Fibroblast of lung (primary cell): ENCODE data around the gene HNMT. TPM values are rescaled to one million over a fixed set of nuclear protein-coding genes. Genes with fewer than 3 reads are reported as not detected.
A peak's percentile ranks its signal among the peaks of the same experiment; 100 is the strongest.

ENCODE experiments used
- DNase-seq, 2 donors: peaks; one replicate each; pipeline versions ENCODE4 v3.0.0 to v3.0.0-alpha.2; 2010; ENCODE audit warnings: low read depth in 2 of 2
- H2AFZ ChIP-seq: 2 replicates; pipeline ENCODE4 v1.5.1; 2012; ENCODE audit warnings: low read length, control low read depth, inconsistent platforms
- H3K27ac ChIP-seq: 2 replicates; pipeline ENCODE4 v1.5.1; 2011; ENCODE audit warnings: low read length, control low read depth; ENCODE audit not compliant: insufficient read depth
- H3K27me3 ChIP-seq: 2 replicates; pipeline ENCODE4 v1.5.1; 2011; ENCODE audit warnings: mild to moderate bottlenecking, low read length; ENCODE audit not compliant: control insufficient read depth, insufficient read depth
- H3K36me3 ChIP-seq: 2 replicates; pipeline ENCODE4 v1.5.1; 2011; ENCODE audit warnings: low read length; ENCODE audit not compliant: control insufficient read depth, insufficient read depth
- H3K4me1 ChIP-seq: 2 replicates; pipeline ENCODE4 v1.5.1; 2011; ENCODE audit warnings: low read length; ENCODE audit not compliant: control insufficient read depth, insufficient read depth; ENCODE audit errors: extremely low read depth
- H3K4me2 ChIP-seq: 2 replicates; pipeline ENCODE4 v1.5.1; 2011; ENCODE audit warnings: low read length, control low read depth; ENCODE audit not compliant: insufficient read depth; ENCODE audit errors: extremely low read depth
- H3K4me3 ChIP-seq, 4 experiments: fragments of 200-600 bp in 1 of 4; sonication (generic) in 1 of 4; replicated peaks in 1 of 4; 2 replicates each; pipeline ENCODE4 v1.5.1; 2011 to 2016; ENCODE audit warnings: low read length in 4 of 4, low read depth in 3 of 4, mild to moderate bottlenecking in 3 of 4, control low read depth in 2 of 4, inconsistent platforms in 1 of 4, mixed read lengths in 1 of 4; ENCODE audit not compliant: insufficient read depth in 1 of 4; ENCODE audit errors: control extremely low read depth in 1 of 4
- H3K79me2 ChIP-seq: 2 replicates; pipeline ENCODE4 v1.5.1; 2012; ENCODE audit warnings: mild to moderate bottlenecking, low read length, inconsistent platforms; ENCODE audit not compliant: control insufficient read depth, insufficient read depth
- H3K9ac ChIP-seq: 2 replicates; pipeline ENCODE4 v1.5.1; 2011; ENCODE audit warnings: mild to moderate bottlenecking, low read length, control low read depth; ENCODE audit not compliant: insufficient read depth
- H3K9me3 ChIP-seq: 2 replicates; pipeline ENCODE4 v1.5.1; 2012; ENCODE audit warnings: low read depth, low read length; ENCODE audit not compliant: control insufficient read depth, insufficient read depth
- H4K20me1 ChIP-seq: 2 replicates; pipeline ENCODE4 v1.5.1; 2011; ENCODE audit warnings: low read length; ENCODE audit not compliant: control insufficient read depth, insufficient read depth; ENCODE audit errors: extremely low read depth
- CTCF ChIP-seq, 2 donors: IDR thresholded peaks in 1 of 2; conservative IDR thresholded peaks in 1 of 2; 1 replicate in 1 of 2; 2 replicates in 1 of 2; pipeline ENCODE4 v1.5.1; 2011 to 2012; ENCODE audit warnings: low read length in 2 of 2, control low read depth in 1 of 2, inconsistent platforms in 1 of 2, low read depth in 1 of 2, mild to moderate bottlenecking in 1 of 2
- EZH2 ChIP-seq: IDR thresholded peaks from 2 replicates; pipeline ENCODE4 v1.5.1; 2012; ENCODE audit warnings: low read length, control low read depth, mild to moderate bottlenecking; ENCODE audit errors: missing control alignments
- polyA plus RNA-seq, 2 donors: library from polyadenylated mRNA; depleted of rRNA in 1 of 2; stranded (reverse) in 1 of 2; unstranded in 1 of 2; fragments of >200 nt; gene quantifications; 2 replicates each; pipeline ENCODE4 v1.2.1, GENCODE V29; 2011 to 2012; ENCODE audit warnings: missing spikeins in 1 of 2
- total RNA-seq: library from RNA; depleted of rRNA; stranded (reverse); fragments of >200 nt; gene quantifications from 2 replicates; pipeline ENCODE4 v1.2.1, GENCODE V29; 2014

Gene HNMT
- total and polyA plus RNA-seq, 2 donors (not counting 1 experiment from before 2014, with no cell fraction given) = 45.9 to 163 TPM

DNA sequence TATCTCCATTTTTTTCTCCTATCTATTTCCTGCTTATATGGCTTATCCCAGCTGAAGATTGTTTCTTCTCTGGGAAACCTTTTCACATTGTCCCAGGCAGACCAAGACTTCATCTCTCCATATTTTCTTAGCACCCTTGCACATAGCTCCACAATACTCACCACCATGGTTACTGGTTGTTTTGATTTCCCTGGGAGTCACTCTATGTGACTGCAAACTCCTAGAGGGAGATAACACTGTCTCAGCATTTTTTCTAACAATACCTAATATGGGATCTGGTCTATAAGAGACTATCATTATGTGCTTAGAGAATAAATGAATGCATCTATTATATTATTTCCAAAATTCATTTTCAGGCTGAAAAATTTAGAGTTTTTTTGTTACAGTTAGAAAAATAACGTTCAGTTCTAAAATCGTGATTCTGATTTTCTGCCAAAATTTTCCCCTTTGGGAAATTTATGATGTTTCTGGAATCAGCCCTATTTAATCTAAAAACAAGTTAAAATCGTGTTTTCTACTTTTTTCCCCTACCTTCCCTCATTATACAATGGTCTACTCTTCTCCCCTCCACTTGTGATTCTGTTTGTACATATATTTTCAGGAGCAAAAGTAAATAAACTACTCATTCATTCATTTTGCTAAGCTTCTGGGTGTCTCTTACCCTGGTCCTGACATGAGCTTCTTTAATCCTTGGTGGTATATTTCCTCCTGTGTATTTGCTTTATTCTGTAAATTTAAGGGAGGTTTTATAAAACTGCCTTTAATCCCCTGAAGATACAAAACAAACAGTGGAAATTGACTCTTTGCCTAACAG is 95.4 kb downstream of the HNMT start:
- Histone ChIP-seq H3K79me2 (no peaks in the 10 kb centered on the region), H3K9ac (no peak overlapping the region), H3K27ac (no peak overlapping the region), H3K27me3 (no peaks in the 10 kb centered on the region), H3K36me3 (no peaks in the 10 kb centered on the region), H3K9me3 (no peaks in the 10 kb centered on the region), H2AFZ (no peak overlapping the region), H3K4me1 (no peaks in the 10 kb centered on the region), H3K4me3 (no peak overlapping the region), H3K4me2 (no peak overlapping the region), H4K20me1 (no peaks in the 10 kb centered on the region)
- TF ChIP-seq CTCF (conservative IDR thresholded peaks at IDR 0.05 in 1 of 2, IDR thresholded peaks at IDR 0.05 in 1 of 2; ENCODE audit: low read depth in 1 of 2, low read length in 2 of 2) (no peak), EZH2 (no peak)
- peak; percentile 3 to 74 for DNase-seq

DNA sequence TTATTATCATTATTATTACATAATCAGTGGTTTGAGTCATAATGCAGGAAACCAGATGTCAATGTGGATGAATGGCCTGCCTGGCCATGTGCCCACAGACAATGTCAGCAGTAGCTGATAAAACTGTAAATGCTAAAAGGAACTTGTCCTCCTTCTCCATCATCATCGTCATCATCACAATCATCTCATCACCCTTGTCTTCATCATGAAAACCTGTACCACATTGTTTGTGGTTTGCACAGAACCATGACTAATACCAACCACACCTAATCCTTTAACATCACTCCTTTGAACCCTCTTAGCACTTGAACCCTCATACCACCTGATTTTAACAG is 96.0 kb downstream of the HNMT start:
- Histone ChIP-seq H3K9ac (no peak overlapping the region), H3K27ac (no peak overlapping the region), H3K27me3 (no peaks in the 10 kb centered on the region), H3K4me1 (no peaks in the 10 kb centered on the region), H3K9me3 (no peaks in the 10 kb centered on the region), H3K4me2 (no peak overlapping the region), H2AFZ (no peak overlapping the region), H4K20me1 (no peaks in the 10 kb centered on the region), H3K4me3 (no peak overlapping the region), H3K79me2 (no peaks in the 10 kb centered on the region), H3K36me3 (no peaks in the 10 kb centered on the region)
- no peak for TF ChIP-seq EZH2
- no peak for TF ChIP-seq CTCF (conservative IDR thresholded peaks at IDR 0.05 in 1 of 2, IDR thresholded peaks at IDR 0.05 in 1 of 2; ENCODE audit: low read depth in 1 of 2, low read length in 2 of 2)
- peak; percentile 75 to 94 for DNase-seq

DNA sequence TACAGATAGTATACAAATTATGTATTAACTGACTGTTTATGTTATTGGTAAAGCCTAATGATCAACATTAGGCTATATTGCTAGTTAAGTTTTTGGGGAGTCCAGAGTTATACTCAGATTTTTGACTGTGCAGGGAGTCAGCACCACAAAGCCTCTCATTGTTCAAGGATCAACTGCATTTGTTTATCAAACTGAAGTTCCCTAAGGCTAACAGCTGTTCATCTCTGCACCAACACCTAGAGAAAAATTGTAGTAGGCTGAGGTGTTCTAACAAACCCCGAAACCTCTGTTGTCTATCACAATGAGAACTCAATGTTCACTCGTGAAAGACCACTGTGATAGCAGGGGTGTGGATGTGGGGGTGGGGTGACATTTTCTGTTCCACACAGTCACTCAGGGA is 97.7 kb downstream of the HNMT start:
- no peaks in the 10 kb centered on the region for H3K27me3 ChIP-seq
- no peak overlapping the region for H2AFZ ChIP-seq
- H3K36me3 ChIP-seq = no peaks in the 10 kb centered on the region
- no peak overlapping the region for H3K9ac ChIP-seq
- no peak overlapping the region for H3K4me3 ChIP-seq
- no peak for TF ChIP-seq EZH2
- no peak for TF ChIP-seq CTCF (conservative IDR thresholded peaks at IDR 0.05 in 1 of 2, IDR thresholded peaks at IDR 0.05 in 1 of 2; ENCODE audit: low read depth in 1 of 2, low read length in 2 of 2)
- no peaks in the 10 kb centered on the region for H3K79me2 ChIP-seq
- no peak for DNase-seq
- no peaks in the 10 kb centered on the region for H4K20me1 ChIP-seq
- no peak overlapping the region for H3K4me2 ChIP-seq
- no peak overlapping the region for H3K27ac ChIP-seq
- H3K9me3 ChIP-seq = no peaks in the 10 kb centered on the region
- no peaks in the 10 kb centered on the region for H3K4me1 ChIP-seq
